HG03097 (cell line): ENCODE data around the gene ALPK1.
"Not testable (repeated sequence)": the region's sequence is repeated elsewhere in the genome, so short reads cannot be mapped to it uniquely, and the experiment has no call there.

Experiments used
- ATAC-seq: cut with Tn5 transposase; IDR thresholded peaks from one replicate; pipeline ENCODE4 v1.9.1; 2021; ENCODE audit not compliant: unreplicated experiment, low FRiP score

The ALPK1 gene

DNA sequence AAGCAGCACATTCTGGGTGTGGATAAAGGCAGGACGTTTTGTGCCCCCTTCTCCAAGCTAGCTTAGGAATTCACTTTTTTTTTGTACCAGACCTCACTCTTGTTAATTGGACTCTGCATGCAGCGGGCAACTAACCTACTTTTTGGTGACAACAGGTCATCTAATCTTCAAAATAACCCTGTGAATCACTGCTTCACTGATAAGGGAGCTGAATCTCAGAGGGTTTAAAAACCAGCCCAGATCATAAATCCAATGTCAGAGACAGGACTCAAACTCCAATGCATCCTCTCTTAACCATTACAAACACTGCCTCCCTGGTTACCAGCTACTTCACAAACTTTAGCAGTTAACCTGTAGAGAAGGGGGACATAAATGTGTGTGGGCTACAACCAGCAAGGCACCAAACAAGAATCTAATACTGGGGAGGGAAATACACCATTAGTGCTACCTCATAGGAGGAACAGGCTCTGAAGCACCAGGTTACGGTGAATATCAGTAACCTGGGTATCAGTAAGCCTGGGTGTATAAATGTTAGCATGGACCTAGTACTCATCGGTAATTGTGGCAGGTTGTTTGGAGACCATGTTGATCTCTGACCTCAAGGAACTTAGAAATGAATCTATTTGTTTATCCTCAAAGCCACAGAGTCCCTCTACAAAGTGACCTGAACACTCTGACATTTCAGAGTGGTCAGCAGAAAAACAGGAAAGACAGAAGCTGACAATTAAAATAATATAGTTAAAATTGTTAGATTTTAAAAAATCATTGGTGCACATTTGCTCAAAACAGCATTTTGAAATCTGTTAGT lies 14.1 kb upstream of the ALPK1 start:
- no peak for ATAC-seq

DNA sequence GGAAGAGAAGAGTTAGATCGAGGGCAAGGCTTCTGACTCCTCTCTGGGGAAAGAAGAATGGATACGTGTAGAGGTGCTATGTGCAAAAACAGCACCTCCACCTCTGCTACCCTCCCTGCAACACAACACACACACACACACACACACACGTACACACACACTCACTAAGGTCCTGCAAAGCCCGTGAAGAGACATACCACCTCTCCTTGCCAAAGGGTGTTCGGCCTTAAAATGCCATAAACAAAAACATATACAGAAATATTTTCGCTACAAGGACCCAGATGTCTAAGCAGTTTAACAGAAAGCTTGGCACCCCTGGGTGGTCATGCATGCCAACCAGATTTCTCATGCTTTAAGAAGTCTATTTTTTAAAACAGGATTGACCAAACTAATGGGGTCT lies 13.0 kb upstream of the ALPK1 start:
- ATAC-seq: no peak

- no peak for ATAC-seq
These were observed 12.3 kb upstream of the ALPK1 start for GRCh38 chr4:112284662-112285411.

GRCh38 chr4:112287258-112287989 lies 9.7 kb upstream of the ALPK1 start:
- ATAC-seq: no peak

DNA sequence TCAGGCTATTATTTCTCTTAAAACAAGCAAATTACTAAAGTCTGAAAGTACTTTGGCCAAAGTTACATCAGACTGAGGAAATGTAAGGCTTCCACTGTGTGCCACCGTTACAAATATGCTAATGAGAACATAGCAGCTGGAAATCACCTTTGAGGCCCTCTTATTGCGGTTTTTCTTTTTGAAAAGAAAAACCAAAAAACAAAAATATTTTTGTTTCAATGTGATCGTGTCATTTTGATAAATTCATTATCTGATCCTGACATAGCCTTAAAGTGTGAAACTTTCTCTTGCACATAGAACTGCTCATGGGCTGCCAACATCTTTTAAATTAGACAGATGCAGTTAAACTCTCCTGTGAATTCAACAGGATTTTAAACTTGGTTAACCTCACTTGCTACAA lies 8.7 kb upstream of the ALPK1 start:
- no peak for ATAC-seq

DNA sequence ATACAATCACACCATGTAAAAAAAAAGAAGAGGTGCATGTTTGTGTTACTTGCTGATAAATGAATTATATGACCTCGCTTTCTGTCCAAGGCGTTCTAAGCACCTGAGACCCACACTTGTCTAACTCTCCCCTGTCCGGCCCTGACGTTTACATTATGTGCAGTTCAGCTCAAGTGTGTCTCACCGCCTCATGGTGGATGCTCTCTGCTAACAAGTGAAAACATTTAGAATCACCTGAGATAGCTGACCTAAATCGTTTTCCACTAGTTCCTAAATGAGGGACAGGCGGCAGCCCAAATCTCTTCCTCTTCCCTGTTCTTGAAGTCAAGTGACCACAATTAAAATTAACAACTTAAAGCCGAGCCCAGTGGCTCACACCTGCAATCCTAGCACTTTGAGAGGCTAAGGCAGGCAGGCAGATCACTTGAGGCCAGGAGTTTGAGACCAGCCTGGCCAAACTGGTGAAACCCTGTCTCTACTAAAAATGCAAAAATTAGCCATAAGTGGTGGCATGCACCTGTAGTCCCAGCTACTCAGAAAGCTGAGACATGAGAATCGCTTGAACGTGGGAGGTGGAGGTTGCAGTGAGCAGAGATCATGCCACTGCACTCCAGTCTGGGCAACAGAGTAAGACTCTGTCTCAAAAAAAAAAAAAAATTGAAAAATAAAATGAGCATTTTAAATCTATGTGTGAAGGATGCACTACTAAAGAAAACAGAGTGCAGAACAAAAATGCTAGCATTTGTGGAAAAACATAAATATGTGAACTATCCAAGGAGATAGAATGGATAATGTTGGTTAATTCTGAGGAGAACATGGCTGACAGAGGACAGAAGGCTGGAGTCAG lies 7.5 kb upstream of the ALPK1 start:
- ATAC-seq: no peak

DNA sequence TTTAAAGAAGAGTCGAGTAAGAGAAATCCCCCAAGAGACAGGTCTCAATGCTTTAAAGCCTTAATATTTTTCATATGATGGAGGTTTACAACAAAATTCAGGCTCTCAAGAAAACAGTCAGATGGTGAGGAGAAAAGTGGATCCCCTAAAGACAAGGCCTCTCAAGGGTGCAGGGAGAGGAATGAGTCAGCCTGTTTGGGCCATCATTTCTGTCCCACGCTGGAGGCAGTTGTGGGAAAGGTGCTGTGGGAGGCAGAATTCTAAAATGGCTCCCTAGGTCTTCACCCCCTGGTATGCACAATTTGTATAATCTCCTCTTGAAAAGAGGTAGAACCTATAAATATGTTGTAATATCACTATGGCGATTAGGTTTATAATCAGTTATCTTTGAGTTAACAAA lies 6.8 kb upstream of the ALPK1 start:
- no peak for ATAC-seq

DNA sequence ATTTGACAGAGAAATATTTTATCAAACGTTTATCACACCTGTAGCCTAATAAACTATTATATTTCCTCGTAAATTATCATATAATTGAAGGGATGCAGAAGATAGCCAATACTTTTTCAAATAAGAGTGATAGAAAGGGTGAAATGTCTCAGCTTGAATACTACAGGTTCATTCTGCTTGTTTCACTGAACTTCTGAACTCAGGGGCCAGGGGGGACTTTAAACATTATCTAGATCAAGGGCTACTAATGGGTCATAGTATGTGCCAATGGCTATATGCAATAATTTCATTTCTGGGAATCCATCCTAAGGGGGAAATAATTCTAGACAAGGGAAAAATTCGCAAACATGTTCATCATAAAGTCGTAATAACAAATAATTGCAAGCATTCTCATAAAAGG lies 2.6 kb downstream of the ALPK1 start:
- no peak for ATAC-seq

- no peak for ATAC-seq
These were observed 5.4 kb downstream of the ALPK1 start for GRCh38 chr4:112302320-112303274.

- not testable (repeated sequence) for ATAC-seq
These were observed 8.3 kb downstream of the ALPK1 start for GRCh38 chr4:112305477-112305876.

GRCh38 chr4:112309263-112309791 lies 12.2 kb downstream of the ALPK1 start:
- ATAC-seq: not testable (repeated sequence)

- ATAC-seq: no peak
These were observed 14.3 kb downstream of the ALPK1 start for GRCh38 chr4:112311516-112311915.

DNA sequence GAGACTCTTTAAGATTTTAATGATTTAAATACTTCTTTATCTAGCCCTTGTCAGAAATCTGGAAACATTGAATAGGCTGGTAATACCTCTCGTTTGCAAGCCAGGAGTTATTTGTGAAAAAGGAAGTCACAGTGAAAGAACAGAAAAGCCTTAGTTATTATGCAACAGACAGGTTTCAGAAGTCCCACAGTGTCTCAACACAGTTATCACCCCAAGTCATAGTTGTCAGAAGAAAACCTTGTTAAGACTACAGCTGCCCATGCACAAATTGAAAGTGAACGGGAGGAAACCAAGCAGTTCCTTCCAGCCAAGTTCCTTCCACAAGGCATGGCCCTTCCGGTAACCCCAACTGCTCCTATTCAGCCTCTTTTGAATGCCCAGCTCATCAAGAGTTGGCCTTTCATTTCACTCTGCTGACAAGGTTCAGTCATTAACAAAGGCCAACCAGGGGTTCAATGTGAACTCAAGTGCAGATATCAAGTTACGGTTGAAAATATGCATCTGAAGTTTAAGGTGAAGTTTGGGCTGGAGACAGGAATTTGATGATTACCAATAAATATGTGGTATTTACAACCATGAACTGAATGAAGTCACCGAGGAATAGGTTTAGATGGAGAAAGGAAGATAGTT lies 15.6 kb downstream of the ALPK1 start:
- peak; percentile 96 for ATAC-seq

- ATAC-seq: no peak
These were observed 18.3 kb downstream of the ALPK1 start for GRCh38 chr4:112315446-112315845.

DNA sequence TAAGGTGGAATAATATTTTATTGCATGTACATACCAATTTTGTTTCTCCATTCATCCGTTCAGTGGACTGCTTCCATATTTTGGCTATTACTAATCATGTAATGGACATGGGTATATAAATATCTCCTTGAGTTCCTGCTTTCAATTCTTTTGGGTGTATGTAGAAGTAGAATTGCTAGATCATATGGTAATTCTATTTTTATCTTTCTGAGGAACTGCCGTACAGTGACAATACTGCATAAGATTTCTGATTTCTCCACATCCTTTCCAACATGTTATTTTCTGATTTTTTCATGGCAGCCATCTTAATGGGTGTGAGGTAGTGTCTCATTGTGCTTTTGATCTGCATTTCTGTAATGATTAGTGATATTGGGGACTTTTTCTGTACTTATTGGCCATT lies 19.2 kb downstream of the ALPK1 start:
- no peak for ATAC-seq

DNA sequence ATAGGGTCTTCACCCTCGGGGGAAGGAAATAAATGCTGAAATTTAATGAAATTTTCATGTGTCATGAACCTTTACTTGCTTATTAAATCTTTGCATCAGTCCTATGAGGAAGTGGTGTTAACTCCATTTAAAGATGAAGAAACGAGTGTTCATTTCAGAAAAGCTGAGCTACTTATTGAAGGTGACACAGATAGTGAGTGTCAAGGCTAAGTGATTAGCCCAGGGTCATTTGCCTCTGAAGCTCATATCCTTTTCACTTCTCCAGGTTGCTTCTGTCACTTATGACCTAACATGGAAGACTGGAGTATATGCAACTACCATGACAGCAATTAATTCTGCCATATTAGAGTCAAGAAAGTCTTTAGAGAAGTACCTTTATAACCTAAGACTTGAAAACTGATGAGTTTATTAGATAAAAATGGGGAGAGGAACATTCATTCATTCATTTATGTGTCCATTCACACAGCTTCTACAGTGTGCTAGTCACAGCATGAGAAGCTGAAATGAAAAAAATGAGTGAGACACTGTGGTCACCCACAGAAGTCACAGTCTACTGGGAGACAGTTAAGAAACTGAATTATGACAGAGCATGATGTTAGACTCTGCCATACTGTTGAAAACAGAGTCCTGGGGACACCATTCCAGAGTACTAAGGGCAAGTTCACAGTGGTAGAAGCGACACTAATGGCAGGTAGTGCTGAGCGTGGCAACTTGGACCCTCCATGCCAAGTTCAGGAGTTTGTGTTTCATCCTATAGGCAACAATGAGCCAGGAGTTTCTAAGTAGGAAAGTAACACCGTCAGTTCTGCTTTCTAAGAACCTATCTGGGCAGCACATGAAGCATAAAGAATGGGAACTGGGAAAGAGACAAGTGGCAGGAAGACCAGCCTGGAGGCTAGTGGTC lies 21.3 kb downstream of the ALPK1 start:
- ATAC-seq: peak; percentile 91

DNA sequence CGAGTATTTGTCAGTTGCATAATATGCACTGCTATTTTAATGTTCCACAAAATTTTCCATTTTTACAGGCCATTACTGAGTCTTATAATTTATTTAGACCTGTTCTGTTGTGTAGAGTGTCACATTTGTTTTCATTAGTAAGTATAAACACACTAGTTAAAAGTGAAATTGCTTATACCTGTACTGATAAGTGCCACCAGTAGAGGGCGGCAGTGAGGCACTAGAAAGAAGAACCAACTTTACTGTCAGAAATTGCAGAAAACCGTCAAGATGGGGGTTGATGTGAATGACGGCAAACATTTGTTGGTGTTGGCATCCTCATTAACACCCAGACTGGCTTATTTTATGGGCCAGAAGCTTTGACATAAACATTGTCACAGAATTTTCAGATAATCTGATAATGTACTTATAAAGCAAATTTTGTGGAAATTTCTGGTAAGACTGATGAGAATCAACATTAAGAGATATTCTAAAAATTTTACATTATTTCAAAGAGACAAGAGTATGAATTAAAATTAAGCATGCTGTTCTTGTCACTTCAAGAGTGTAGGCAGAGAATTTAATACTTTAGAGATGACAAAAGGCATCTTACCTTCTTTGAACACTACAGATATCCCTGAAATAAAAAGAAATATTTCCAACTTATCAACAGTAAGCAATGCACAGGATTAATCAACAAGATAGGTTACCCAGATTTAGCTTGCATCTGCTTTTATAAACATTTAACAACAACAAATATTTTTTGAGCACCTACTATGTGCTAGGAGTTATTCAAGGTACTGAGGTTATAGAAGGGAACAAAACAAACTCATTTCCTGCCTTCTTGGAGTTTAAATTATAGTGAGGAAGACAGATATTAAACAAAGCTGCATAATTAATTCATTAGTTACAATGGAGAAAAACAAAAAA lies 24.9 kb downstream of the ALPK1 start:
- ATAC-seq: no peak
